GM10266 (cell line): Measurements from ENCODE around the gene FOXM1.

Experiments
- DNase-seq: peaks from one replicate; pipeline ENCODE4 v3.0.0; 2012; ENCODE audit errors: extremely low spot score
- TF ChIP-seq, protein P1 (sequence below): IDR thresholded peaks from 2 replicates; pipeline ENCODE4 v1.5.1; 2012; ENCODE audit warnings: mild to moderate bottlenecking, low read depth; ENCODE audit not compliant: control insufficient read depth, insufficient read depth; ENCODE audit errors: missing control alignments

The FOXM1 gene

DNA sequence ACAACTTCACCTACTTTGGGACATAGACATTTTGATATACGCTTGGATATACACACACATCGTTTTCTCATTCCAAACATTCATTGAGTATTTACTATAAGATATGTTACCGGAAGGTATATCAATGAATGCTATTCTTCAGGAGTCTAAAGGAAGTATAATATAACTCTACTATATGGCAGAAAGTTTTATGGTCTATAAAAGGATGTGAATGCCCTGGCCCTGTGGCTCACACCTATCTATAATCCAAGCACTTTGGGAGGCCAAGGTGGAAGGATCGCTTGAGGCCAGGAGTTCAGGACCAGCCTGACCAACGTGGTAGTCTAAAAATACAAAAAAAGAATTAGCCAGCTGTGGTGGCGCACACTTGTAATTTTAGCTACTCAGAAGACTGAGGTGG is 47.7 kb downstream of the FOXM1 start:
- DNase-seq = no peak
- TF ChIP-seq, protein P1, sequence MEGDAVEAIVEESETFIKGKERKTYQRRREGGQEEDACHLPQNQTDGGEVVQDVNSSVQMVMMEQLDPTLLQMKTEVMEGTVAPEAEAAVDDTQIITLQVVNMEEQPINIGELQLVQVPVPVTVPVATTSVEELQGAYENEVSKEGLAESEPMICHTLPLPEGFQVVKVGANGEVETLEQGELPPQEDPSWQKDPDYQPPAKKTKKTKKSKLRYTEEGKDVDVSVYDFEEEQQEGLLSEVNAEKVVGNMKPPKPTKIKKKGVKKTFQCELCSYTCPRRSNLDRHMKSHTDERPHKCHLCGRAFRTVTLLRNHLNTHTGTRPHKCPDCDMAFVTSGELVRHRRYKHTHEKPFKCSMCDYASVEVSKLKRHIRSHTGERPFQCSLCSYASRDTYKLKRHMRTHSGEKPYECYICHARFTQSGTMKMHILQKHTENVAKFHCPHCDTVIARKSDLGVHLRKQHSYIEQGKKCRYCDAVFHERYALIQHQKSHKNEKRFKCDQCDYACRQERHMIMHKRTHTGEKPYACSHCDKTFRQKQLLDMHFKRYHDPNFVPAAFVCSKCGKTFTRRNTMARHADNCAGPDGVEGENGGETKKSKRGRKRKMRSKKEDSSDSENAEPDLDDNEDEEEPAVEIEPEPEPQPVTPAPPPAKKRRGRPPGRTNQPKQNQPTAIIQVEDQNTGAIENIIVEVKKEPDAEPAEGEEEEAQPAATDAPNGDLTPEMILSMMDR = no peak

DNA sequence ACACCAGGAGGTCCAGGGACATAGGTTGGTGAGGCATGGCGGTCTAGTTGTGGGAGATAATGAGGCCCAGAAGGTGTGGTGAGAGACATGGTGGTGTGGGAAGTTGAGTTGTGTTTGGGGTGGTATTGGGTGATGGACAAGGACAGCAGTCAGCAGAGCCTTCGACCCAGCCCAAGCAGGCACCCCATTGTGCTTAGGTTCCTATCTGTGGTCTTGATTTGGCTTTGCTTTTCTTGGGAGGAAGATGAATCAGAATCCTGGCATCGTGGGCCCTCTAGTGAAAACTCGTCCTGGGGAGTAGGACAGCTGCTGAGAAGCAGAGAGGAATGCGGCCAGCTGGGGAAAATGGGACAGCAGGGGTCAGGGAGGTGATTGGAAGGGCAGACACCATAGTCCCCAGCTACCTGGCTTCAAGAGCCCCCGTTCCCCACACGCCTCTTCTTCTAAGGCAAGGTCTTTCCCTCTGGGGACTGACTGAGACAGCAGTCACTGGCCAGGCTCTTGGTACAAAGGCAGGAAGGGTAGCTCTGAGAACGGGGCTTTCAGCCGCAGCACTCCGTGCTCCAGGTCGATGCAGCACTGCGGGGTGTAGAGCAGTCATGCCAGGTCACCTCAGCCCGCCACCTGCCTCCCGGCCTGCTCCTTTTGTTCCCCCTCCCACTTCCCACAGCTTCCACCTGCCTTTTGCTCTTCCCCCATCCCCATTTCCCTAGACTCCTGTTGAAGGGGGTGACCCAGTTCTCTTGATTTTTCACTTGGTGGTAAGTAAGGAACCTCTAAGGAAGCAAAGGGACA is 50.1 kb downstream of the FOXM1 start:
- no peak for DNase-seq
- TF ChIP-seq, protein P1 = no peak

DNA sequence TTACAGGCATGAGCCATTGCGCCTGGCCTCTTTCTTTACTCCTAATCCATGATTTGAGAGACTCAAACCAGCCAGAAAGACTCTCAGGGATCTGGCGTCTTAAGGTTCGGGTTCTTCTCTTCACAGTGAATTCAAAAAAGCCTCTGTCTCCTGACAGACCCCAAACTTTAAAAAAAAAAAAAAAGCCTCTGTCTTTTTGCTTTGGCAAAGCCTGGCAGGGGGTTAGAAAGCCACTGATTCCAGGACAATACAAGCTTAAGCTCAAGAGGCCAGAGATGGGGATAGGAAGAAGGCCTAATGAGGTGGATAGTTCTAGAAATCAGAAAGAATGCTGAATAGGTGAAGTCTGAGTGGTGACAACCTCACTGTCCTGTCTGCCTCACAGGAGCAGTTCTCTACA is 50.9 kb downstream of the FOXM1 start:
- no peak for DNase-seq
- TF ChIP-seq, protein P1 = no peak

DNA sequence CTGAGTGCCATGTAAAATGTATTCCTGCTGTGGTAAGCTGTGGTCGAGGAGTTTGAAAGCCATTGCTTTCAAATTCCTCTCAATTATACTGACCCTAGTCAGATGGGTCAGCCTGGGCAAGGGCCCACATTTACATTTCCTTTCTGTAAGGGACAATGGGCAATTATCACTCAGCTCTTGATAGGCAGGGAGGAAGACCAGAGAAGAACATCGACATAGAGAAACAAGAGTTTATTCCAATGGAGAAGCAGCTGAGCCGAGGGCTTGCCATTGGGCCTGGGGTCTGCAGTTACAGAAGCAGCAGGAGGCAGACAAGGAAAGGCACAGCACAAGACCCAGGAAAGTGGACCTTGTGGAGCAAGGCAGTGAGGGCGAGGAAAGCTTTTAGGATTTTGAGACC is 51.8 kb downstream of the FOXM1 start:
- TF ChIP-seq, protein P1 = no peak
- no peak for DNase-seq

DNA sequence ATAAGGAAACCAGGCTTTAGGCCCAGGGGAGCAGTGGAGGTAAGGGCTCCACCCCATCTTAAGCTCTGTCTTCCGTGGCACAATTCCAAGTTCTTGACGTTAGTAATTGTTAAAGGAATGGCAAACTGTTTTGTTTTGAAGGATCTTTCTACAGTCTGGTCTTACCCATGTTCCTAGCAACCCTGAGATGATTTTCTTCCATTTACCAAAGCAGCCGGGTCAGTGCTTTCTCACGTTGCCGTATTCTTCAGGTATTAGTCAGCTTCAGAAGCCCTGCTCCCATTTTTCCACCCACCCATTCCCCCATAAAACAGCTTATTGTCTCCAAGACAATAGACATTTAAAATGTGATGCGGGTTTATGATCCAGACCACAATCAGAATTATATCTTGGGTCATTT is 52.4 kb downstream of the FOXM1 start:
- no peak for DNase-seq
- TF ChIP-seq, protein P1 = no peak

DNA sequence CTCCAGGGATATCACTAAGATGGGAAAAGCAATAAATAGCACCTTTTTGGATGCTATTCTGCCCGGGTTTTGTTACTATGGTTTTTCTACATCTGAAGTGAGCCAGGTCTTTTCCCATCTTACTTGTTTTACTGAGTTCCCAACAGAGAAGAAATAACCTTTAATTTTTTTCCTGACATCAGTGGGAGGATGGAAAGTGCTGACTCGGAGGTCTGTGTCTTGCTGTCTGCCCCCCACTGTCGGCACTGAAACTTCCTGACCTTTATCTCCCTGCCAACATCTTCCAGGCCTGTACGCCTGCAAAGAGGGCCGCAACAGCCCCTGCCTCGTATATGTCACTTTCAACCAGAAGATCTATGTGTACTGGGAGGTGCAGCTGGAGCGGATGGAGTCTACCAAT is 53.5 kb downstream of the FOXM1 start:
- DNase-seq = no peak

DNA sequence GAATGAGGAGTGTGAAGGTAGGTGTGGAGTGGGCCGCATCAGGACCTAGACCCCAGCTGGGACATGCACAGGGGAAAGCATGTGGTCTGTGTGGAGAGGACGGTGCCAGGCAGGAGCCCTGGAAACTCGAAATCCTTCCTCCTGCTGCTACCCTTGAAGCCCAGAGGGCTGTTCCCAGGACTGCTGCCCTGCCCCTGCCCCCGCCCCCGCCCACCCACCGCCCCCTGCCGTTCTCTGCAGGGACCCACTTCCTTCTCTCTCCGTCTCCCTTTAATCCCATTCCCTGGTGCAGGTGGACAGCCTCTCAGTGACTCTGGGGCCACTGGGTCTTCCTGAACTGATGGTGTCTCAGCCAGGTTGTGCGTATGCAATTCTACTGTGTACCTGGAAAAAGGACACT is 56.5 kb downstream of the FOXM1 start:
- TF ChIP-seq, protein P1 = no peak

More for the DNA sequence above, 53.5 kb downstream of the FOXM1 start:
- TF ChIP-seq, protein P1 = no peak

More for the DNA sequence above, 56.5 kb downstream of the FOXM1 start:
- no peak for DNase-seq
